ENCODE measurements around the gene POU2F1. TPM values are rescaled to one million over a fixed set of nuclear protein-coding genes. Genes with fewer than 3 reads are reported as not detected.

Gene POU2F1
- total RNA-seq, 3 donors from 2014 or later: 20.0 to 29.0 (median 21.0) TPM

DNA sequence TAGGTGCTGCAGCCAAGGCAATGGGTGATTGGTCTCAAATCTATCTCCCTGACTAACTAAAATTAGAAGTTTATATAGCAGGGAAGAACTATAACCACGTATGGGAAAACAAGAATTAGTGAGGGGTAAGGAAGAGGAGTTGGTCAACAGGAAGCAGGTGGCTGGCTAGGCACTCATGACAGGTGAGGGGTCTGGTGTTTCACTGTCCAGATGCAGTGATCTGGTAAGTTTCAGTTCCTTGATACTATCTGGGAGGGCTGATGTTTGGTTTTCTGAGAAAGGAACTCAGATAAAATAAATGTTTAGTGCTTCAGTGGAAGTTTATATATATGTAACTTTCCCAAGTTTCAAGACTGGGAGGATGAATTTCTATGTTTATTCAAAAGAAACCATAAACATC, 11.6 kb upstream of the POU2F1 start:
- intact Hi-C loops (cut with DNase I; ENCODE audit: low total_unique reads): no loop called here
- no peaks in the 10 kb centered on the region for H3K4me1 ChIP-seq
- TF ChIP-seq POLR2A (IDR thresholded peaks at IDR 0.05) (no peak), POLR2AphosphoS5 (IDR thresholded peaks at IDR 0.05) (no peak), CTCF (IDR thresholded peaks at IDR 0.05) (no peak)
- peaks cover 13 to 27% of the 10 kb centered on the region in 2 donors for H3K9me3 ChIP-seq
- no peak overlapping the region for H3K4me3 ChIP-seq
- no peak for DNase-seq (ENCODE audit: low spot score in 2 of 2)
- H3K36me3 ChIP-seq: no peaks in the 10 kb centered on the region
- no peaks in the 10 kb centered on the region for H3K27me3 ChIP-seq
- no peak overlapping the region for H3K27ac ChIP-seq

GRCh38 chr1:167210966-167211674, 9.6 kb upstream of the POU2F1 start:
- Histone ChIP-seq H3K27ac (peak overlapping the region in 1 of 2 donors; percentile 46), H3K4me3 (no peak overlapping the region), H3K36me3 (no peaks in the 10 kb centered on the region), H3K4me1 (no peaks in the 10 kb centered on the region), H3K9me3 (peaks cover 5 to 21% of the 10 kb centered on the region in 2 donors), H3K27me3 (no peaks in the 10 kb centered on the region)
- TF ChIP-seq POLR2AphosphoS5 (IDR thresholded peaks at IDR 0.05) (no peak), POLR2A (IDR thresholded peaks at IDR 0.05) (no peak), CTCF (IDR thresholded peaks at IDR 0.05) (no peak)
- intact Hi-C loops (cut with DNase I; ENCODE audit: low total_unique reads): no loop called here
- peak in 1 of 2 donors; percentile 25 for DNase-seq (ENCODE audit: low spot score in 2 of 2)

DNA sequence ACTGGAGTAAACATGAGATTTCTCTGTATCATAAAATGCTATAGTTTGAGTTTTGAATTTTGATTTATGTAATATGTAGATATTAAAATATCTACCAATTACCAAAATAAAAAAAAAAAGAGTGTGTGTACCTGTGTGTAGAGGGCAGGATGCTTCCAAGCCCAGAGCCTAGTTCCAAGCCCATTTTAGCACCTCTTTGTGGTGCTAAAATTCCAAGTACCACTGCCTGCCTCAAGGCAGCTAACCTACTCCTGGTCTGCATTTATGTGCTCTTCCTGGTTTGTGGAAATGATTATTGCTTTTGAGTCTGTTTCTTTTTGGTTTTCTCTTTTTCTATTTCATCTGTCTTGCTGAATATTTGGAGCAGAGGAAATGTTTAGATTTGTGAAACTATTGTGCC, 8.7 kb upstream of the POU2F1 start:
- Histone ChIP-seq H3K4me3 (no peak overlapping the region), H3K36me3 (no peaks in the 10 kb centered on the region), H3K27me3 (no peaks in the 10 kb centered on the region), H3K27ac (no peak overlapping the region), H3K4me1 (no peaks in the 10 kb centered on the region), H3K9me3 (peaks cover 5 to 21% of the 10 kb centered on the region in 2 donors)
- intact Hi-C loops (cut with DNase I; ENCODE audit: low total_unique reads): no loop called here
- no peak for DNase-seq (ENCODE audit: low spot score in 2 of 2)
- TF ChIP-seq CTCF (IDR thresholded peaks at IDR 0.05) (no peak), POLR2A (IDR thresholded peaks at IDR 0.05) (no peak)

- intact Hi-C loops (cut with DNase I; ENCODE audit: low total_unique reads): no loop called here
- Histone ChIP-seq H3K4me3 (no peak overlapping the region), H3K27me3 (no peaks in the 10 kb centered on the region), H3K27ac (no peak overlapping the region), H3K4me1 (no peaks in the 10 kb centered on the region), H3K36me3 (no peaks in the 10 kb centered on the region), H3K9me3 (no peaks in the 10 kb centered on the region)
- TF ChIP-seq POLR2A (IDR thresholded peaks at IDR 0.05): no peak
- no peak for TF ChIP-seq POLR2AphosphoS5 (IDR thresholded peaks at IDR 0.05)
- TF ChIP-seq CTCF (IDR thresholded peaks at IDR 0.05): no peak
- DNase-seq (ENCODE audit: low spot score in 2 of 2): no peak
Measured at GRCh38 chr1:167216809-167217208, 3.9 kb upstream of the POU2F1 start.

- Histone ChIP-seq H3K27me3 (no peaks in the 10 kb centered on the region), H3K27ac (no peak overlapping the region), H3K4me3 (peak overlapping the region; percentile 94), H3K36me3 (no peaks in the 10 kb centered on the region), H3K9me3 (no peaks in the 10 kb centered on the region), H3K4me1 (no peaks in the 10 kb centered on the region)
- intact Hi-C loops (cut with DNase I; ENCODE audit: low total_unique reads): no loop called here
- TF ChIP-seq POLR2A (IDR thresholded peaks at IDR 0.05) (no peak), POLR2AphosphoS5 (IDR thresholded peaks at IDR 0.05) (no peak), CTCF (IDR thresholded peaks at IDR 0.05) (no peak)
- no peak for DNase-seq (ENCODE audit: low spot score in 2 of 2)
Measured at GRCh38 chr1:167219194-167219593, 1.5 kb upstream of the POU2F1 start.
